SK-N-SH (cell line): ENCODE results near the gene TARS3.

Source experiments
- EP300 ChIP-seq, 2 experiments: IDR thresholded peaks; 2 replicates each; pipeline versions ENCODE4 v1.4.0 to v1.6.1; 2012; ENCODE audit warnings: borderline replicate concordance in 1 of 2, low read depth in 1 of 2, low read length in 1 of 2
- FOSL2 ChIP-seq: IDR thresholded peaks from 2 replicates; pipeline ENCODE4 v1.4.0; 2012; ENCODE audit warnings: low read depth, mild to moderate bottlenecking, moderate library complexity, borderline replicate concordance
- MXI1 ChIP-seq: IDR thresholded peaks from 2 replicates; pipeline ENCODE4 v1.6.1; 2012; ENCODE audit warnings: mild to moderate bottlenecking, low read depth, low read length, improper control_type of control experiment
- POLR2AphosphoS5 ChIP-seq: IDR thresholded peaks from 2 replicates; pipeline ENCODE4 v1.6.1; 2012; ENCODE audit warnings: low read depth, low read length
- TF ChIP-seq, protein P1 (sequence below): IDR thresholded peaks from 2 replicates; pipeline ENCODE4 v1.6.1; 2012; ENCODE audit warnings: mild to moderate bottlenecking, low read depth, low read length, moderate library complexity
- TF ChIP-seq, protein P2 (sequence below): IDR thresholded peaks from 2 replicates; pipeline ENCODE4; 2012
- TF ChIP-seq, protein P3 (sequence below): fragments of 200-600 bp; sonication (generic); IDR thresholded peaks from 2 replicates; pipeline ENCODE4 v1.6.1; 2017; ENCODE audit warnings: antibody characterized with exemption, mild to moderate bottlenecking, moderate library complexity

DNA sequence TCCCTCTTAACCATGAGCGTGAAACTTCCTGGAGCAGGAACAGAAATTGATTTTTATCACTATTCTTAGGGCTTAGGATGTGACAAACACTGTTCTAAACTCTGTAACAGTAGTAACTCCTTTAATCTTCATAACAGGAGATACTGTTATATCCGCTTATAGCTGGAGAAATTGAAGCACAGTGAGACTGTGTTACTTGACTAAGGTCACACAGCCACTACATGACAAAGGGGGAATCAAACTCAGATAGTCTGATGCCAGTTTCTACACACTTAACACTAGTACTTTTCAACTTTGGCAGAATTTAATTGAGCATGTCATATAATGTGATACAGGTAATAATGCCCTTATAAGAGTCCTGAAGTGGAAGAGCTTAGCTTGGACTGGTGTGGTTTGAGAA is 800 bp upstream of the TARS3 start:
- TF ChIP-seq, protein P1, sequence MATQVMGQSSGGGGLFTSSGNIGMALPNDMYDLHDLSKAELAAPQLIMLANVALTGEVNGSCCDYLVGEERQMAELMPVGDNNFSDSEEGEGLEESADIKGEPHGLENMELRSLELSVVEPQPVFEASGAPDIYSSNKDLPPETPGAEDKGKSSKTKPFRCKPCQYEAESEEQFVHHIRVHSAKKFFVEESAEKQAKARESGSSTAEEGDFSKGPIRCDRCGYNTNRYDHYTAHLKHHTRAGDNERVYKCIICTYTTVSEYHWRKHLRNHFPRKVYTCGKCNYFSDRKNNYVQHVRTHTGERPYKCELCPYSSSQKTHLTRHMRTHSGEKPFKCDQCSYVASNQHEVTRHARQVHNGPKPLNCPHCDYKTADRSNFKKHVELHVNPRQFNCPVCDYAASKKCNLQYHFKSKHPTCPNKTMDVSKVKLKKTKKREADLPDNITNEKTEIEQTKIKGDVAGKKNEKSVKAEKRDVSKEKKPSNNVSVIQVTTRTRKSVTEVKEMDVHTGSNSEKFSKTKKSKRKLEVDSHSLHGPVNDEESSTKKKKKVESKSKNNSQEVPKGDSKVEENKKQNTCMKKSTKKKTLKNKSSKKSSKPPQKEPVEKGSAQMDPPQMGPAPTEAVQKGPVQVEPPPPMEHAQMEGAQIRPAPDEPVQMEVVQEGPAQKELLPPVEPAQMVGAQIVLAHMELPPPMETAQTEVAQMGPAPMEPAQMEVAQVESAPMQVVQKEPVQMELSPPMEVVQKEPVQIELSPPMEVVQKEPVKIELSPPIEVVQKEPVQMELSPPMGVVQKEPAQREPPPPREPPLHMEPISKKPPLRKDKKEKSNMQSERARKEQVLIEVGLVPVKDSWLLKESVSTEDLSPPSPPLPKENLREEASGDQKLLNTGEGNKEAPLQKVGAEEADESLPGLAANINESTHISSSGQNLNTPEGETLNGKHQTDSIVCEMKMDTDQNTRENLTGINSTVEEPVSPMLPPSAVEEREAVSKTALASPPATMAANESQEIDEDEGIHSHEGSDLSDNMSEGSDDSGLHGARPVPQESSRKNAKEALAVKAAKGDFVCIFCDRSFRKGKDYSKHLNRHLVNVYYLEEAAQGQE, result no peak
- no peak for TF ChIP-seq EP300 (IDR thresholded peaks at IDR 0.05; ENCODE audit: borderline replicate concordance in 1 of 2, low read depth in 1 of 2, low read length in 1 of 2)
- TF ChIP-seq, protein P2, sequence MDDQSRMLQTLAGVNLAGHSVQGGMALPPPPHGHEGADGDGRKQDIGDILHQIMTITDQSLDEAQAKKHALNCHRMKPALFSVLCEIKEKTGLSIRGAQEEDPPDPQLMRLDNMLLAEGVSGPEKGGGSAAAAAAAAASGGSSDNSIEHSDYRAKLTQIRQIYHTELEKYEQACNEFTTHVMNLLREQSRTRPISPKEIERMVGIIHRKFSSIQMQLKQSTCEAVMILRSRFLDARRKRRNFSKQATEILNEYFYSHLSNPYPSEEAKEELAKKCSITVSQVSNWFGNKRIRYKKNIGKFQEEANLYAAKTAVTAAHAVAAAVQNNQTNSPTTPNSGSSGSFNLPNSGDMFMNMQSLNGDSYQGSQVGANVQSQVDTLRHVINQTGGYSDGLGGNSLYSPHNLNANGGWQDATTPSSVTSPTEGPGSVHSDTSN, result no peak
- no peak for TF ChIP-seq FOSL2
- no peak for TF ChIP-seq POLR2AphosphoS5
- no peak for TF ChIP-seq MXI1
- TF ChIP-seq, protein P3, sequence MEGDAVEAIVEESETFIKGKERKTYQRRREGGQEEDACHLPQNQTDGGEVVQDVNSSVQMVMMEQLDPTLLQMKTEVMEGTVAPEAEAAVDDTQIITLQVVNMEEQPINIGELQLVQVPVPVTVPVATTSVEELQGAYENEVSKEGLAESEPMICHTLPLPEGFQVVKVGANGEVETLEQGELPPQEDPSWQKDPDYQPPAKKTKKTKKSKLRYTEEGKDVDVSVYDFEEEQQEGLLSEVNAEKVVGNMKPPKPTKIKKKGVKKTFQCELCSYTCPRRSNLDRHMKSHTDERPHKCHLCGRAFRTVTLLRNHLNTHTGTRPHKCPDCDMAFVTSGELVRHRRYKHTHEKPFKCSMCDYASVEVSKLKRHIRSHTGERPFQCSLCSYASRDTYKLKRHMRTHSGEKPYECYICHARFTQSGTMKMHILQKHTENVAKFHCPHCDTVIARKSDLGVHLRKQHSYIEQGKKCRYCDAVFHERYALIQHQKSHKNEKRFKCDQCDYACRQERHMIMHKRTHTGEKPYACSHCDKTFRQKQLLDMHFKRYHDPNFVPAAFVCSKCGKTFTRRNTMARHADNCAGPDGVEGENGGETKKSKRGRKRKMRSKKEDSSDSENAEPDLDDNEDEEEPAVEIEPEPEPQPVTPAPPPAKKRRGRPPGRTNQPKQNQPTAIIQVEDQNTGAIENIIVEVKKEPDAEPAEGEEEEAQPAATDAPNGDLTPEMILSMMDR, result no peak
